ENCODE results near the gene TNP1.

The TNP1 gene

GRCh38 chr2:216872624-216873023, 12.8 kb upstream of the TNP1 start:
- DNase-seq, result no peak

DNA sequence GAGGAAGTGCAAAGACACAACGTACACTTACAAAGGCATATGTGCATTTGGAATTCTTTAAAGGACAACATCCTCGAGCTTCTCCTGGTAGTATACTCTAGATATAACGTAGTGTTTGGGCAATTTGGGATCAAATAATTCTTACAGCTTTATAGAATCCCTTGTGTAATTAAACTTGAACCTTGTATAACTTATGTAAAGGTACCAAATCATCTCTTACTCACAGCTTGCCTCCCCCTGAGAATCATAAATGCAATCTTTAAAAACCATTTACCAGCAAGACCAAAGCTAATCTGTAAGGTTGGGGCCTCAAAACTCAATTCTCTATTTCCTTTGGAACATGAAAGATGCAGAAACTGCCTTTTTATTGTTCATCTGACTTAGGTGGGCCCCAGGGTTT, 12.2 kb upstream of the TNP1 start:
- DNase-seq, result no peak

GRCh38 chr2:216871333-216871934, 11.6 kb upstream of the TNP1 start:
- DNase-seq, result no peak

GRCh38 chr2:216870508-216871332, 10.9 kb upstream of the TNP1 start:
- DNase-seq, result no peak

GRCh38 chr2:216866515-216867095, 6.7 kb upstream of the TNP1 start:
- DNase-seq, result no peak

- DNase-seq, result no peak
These were observed 5.8 kb upstream of the TNP1 start for GRCh38 chr2:216865658-216866057.

DNA sequence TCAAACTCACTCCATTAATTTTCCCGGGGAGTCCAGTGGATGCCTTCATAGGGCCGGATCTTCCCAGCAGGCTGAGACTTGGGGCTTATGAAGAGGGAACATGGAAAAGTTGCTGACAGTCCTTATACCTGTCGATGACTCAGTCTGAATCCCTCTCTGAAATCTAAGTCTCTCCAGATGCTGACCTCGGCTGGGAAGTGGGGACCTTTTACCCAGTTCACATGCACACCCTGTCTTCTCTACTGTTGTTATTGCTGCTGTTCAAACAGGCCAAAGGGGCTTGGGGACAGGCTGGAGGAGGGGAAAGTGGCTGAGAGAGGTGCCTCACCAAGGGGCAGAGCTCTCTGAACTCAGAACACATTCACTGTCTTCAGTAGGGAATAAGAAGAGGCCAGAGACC, 4.1 kb upstream of the TNP1 start:
- DNase-seq, result no peak

DNA sequence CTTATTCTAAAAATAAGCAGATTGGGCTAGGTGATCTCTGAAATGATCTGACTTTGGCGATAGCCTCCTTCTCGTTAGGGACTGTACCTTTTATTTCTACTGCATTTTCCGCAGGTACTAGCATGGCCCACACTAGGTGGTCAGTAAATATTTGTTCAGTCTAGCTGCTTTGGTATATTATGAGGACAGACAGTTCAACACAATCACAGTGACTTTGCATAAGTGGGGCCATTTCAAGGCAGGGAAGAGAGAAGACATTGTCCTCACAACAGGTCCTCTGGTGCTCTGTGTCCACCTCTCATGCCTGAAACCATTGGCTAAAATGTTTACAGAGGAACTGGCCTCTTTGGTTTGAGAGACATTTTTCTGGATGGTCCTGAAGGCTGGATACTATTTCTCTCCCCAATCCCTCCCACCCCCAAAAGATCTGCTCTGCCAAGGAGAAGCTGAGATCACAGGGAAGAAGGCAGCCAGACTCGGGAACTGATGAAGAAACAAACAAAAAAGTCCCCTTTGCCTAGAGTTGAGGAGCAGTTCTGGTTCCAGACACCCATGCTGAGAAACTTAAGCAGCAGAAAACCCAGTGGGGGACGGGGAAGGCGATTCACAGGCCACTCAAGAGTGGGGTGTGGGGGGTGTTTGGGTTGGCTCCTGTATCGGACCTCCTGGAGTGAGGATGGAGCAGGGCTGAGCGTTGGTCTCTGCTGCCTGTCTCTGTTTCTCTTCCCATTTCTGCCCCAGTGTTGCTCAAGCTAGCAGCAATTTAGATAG, 2.9 kb upstream of the TNP1 start:
- DNase-seq, result no peak

- DNase-seq, result no peak
These were observed 718 bp upstream of the TNP1 start for GRCh38 chr2:216860426-216861137.

DNA sequence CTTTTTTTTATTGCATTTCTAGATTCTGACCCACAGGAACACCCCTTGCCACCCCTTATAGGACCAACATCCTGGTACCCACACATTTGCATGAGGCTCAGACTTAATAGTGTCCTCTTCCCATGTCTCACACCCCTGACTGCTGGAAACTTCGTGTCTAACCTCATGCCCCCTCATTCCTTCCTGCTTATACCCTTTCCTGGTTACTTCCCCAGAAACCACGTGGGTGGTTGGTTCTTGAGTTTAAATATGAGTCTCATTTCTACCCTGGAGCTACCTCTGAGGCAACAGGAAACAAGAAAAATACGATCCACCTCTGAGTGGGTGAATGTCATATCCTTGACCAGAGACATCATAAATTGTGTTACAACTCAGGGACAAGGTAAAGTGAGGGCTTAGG, 1.6 kb downstream of the TNP1 start:
- no peak for DNase-seq

- DNase-seq, result no peak
These were observed 2.7 kb downstream of the TNP1 start for GRCh38 chr2:216857131-216857550.

DNA sequence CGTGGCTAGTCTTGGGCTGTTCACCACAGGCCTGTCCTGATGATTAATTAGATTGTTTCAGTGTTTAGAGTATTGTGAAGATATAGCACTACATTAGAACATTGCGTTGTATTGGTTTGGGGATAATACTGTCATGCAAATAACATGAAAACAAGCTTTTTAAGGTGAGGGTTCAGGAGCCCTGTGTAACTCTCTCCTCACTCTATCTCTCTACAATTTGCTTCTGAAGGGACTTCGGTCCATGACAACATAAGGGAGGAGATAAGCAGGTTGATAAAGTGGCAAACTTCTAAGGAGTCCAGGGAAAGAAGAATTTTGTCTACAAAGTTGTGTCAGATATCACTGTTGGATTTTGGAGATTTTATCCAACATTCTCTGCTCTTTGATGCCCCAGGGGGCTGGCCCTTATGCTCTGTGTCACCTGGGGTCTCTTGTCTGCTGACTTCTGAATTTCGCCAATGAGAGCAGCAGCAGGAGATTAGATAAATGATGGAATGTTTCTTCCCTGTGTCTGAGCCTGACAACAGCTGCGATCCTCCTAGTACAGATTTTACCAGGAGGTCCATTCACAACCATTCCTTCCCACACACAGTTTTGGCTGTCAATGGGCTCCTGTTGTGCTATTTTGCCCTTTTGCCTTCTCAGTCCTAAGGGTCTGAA, 3.3 kb downstream of the TNP1 start:
- DNase-seq, result no peak

DNA sequence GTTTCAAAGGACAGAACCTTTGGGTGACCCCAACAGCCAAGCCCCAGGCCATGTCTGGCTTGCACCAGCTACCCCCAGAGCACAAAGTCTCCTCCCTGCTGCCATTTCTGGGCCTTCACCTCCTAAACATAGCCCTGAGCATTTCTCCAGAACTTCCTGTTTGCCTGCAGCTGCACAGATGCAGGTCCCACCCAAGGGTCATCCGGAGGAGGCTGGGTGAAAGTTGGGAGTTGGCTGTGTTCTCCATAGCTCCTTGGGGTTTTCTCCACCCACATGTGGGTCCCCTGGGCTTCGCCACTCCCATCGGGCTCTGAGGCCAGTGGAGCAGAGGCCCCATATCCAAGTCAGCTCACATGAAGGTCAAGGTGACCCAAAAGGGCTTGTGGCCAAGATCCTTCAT, 4.3 kb downstream of the TNP1 start:
- no peak for DNase-seq

DNA sequence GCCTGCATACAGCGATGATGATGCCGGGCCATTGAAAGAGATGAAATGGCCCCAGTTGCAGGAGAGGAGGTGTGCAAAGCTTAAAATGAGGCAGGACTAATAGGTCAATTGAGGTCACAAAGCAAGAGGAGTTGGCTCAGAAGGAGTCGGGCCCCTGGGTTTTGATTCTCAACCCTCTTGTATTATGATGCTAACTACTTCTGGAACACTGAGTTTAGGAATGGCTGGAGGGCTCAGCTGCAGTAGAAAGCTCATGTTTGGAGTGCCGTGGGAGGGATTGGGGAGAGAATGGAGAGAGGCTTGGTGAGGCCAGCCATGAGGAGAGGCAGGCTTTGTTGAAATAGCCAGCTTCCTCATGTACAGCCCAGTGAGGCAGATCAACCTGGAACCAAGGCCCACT, 4.8 kb downstream of the TNP1 start:
- no peak for DNase-seq

GRCh38 chr2:216851486-216852090, 8.3 kb downstream of the TNP1 start:
- DNase-seq, result no peak

GRCh38 chr2:216850665-216851322, 9.1 kb downstream of the TNP1 start:
- no peak for DNase-seq

DNA sequence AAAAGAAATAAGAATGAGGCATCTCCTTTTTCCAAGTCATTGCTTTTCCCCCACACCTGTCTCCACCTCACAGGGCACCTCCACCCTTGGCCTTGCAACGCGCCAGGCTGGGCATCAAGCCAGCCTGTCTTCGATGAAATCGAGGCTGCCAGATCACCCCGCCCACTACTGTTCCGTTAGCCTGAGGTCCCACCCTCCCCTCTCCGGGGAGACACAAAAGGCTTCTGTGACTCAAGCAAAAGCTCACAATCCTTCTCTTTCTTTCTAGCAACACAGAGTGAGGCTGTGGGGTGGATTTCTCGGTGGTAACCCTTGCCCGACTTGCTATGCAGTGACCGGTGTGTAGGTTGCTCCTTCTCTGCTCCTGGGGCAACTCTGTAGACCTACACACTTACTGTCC, 9.9 kb downstream of the TNP1 start:
- DNase-seq, result no peak

GRCh38 chr2:216845426-216845825, 14.4 kb downstream of the TNP1 start:
- no peak for DNase-seq

DNA sequence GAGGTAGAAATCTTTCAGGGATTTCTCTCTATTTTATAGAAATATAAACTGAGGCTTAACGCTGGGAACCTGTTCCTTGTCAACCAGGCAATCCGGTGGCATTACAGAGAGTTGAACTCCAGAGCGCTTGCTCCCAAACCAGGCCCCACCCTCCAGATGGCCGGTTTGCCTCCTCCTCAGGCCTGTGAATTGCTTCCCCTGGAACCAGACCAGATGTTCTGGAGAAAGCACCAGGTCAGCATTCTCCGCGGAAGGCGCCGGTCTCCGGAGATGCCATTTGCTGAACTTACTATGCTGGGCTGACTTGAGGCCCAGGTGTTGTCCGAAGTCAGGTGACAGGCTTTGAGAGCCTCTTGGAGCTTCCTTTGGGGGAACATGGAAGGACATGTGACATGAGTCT, 17.2 kb downstream of the TNP1 start:
- no peak for DNase-seq

GRCh38 chr2:216839688-216840087, 20.2 kb downstream of the TNP1 start:
- DNase-seq, result no peak

DNA sequence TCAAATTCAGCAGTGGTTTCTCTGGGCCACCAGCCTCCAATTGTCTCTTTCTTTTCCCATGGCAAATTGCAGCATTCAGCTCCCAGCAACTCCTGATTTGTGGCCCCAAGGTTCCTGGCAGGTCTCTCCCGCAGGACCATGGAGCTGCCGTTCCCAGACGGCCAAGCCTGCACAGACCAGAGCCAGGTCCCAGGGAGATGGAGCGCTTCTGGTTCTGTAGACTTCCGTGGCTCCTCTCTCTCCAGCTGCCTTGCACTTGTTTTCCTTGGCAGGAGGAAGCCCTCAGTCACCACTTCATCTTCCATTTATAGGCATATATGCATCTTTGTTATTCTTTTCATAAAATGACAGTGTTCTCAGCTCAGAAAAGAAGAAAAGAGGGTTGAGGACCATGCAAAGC, 21.7 kb downstream of the TNP1 start:
- no peak for DNase-seq
